K562 (cell line): Measurements from ENCODE around the gene OGDH. TPM values are rescaled to one million over a fixed set of nuclear protein-coding genes. Genes with fewer than 3 reads are reported as not detected.

ENCODE experiments used
- ATAC-seq: fragments of 200-7000 bp; cut with Tn5 transposase; 3 replicates; pipeline ENCODE4 v1.9.1; 2020; ENCODE audit warnings: moderate library complexity
- BruUV-seq: library from RNA; stranded (reverse); fragments of 400-500 nt; replicated peaks from 2 replicates; lab custom pipeline; 2021; lab: Mats Ljungman, UMichigan
- CTCF ChIA-PET: fragments of 300-600 bp; formaldehyde crosslinking; extraction: SDS; loops from one replicate; lab custom pipeline; 2021; ENCODE audit warnings: low intra/inter-chr PET ratio; lab: Yijun Ruan, JAX
- POLR2A ChIA-PET: fragments of 300-600, 350-650 bp; sonication (Branson Sonifier 250); formaldehyde crosslinking; extraction: SDS; loops from one replicate; lab custom pipeline; 2021; ENCODE audit warnings: antibody characterized with exemption, inconsistent platforms; lab: Yijun Ruan, JAX
- DNase-seq, 4 experiments: peaks; one replicate each; pipeline versions ENCODE4 v3.0.0 to v3.0.0-alpha.2; 2011 to 2018; ENCODE audit warnings: low spot score in 3 of 4, mixed read lengths in 3 of 4; ENCODE audit errors: extremely low read depth in 1 of 4
- FAIRE-seq: peaks from 2 replicates; lab custom pipeline; 2011; peaks lifted over from hg19 to GRCh38; lab: Jason Lieb, UNC
- H2AFZ ChIP-seq: 2 replicates; pipeline ENCODE4 v1.6.0; 2011; ENCODE audit warnings: low read depth, low read length, control low read depth, inconsistent platforms
- H3K27ac ChIP-seq: fragments of 200-600 bp; 3 replicates; pipeline ENCODE4 v1.8.0; 2011; ENCODE audit warnings: low read depth, mild to moderate bottlenecking, control low read depth, inconsistent platforms, low read length, moderate library complexity, mixed read lengths; ENCODE audit errors: extremely low read depth
- H3K27me3 ChIP-seq, 2 experiments: fragments of 300-600 bp in 1 of 2; 2 replicates in 1 of 2; 3 replicates in 1 of 2; pipeline versions ENCODE4 v1.6.0 to v1.8.0; 2011; ENCODE audit warnings: inconsistent platforms in 2 of 2, low read length in 2 of 2, mild to moderate bottlenecking in 1 of 2, mixed read lengths in 1 of 2, moderate library complexity in 1 of 2; ENCODE audit not compliant: control insufficient read depth in 2 of 2, insufficient read depth in 2 of 2
- H3K36me3 ChIP-seq: fragments of 300-600 bp; 3 replicates; pipeline ENCODE4 v1.8.0; 2011; ENCODE audit warnings: mild to moderate bottlenecking, low read length, inconsistent platforms; ENCODE audit not compliant: control insufficient read depth, insufficient read depth
- H3K4me1 ChIP-seq, 2 experiments: fragments of 200-600 bp in 1 of 2; replicated peaks in 1 of 2; 2 replicates in 1 of 2; 3 replicates in 1 of 2; pipeline versions ENCODE4 v1.5.1 to v1.8.0; 2011; ENCODE audit warnings: inconsistent platforms in 2 of 2, low read length in 2 of 2, mild to moderate bottlenecking in 1 of 2, mixed read lengths in 1 of 2, moderate library complexity in 1 of 2; ENCODE audit not compliant: control insufficient read depth in 2 of 2, insufficient read depth in 2 of 2
- H3K4me2 ChIP-seq: 2 replicates; pipeline ENCODE4 v1.6.1; 2011; ENCODE audit warnings: low read length, control low read depth, inconsistent platforms, mixed read lengths; ENCODE audit not compliant: insufficient read depth
- H3K4me3 ChIP-seq: fragments of 200-600 bp; sonication (generic), shearing (Covaris generic); 2 replicates; pipeline ENCODE4 v1.5.1; 2016; ENCODE audit warnings: control low read depth, inconsistent platforms
- H3K79me2 ChIP-seq: fragments of 200-600 bp; 3 replicates; pipeline ENCODE4 v1.8.0; 2011; ENCODE audit warnings: low read length, inconsistent platforms; ENCODE audit not compliant: control insufficient read depth, insufficient read depth
- H3K9ac ChIP-seq, 2 experiments: 2 replicates each; pipeline versions ENCODE4 v1.6.0 to v1.6.1; 2011; ENCODE audit warnings: low read depth in 2 of 2, low read length in 2 of 2, control low read depth in 1 of 2, inconsistent platforms in 1 of 2, mild to moderate bottlenecking in 1 of 2, mixed read lengths in 1 of 2; ENCODE audit not compliant: insufficient read depth in 1 of 2
- H3K9me1 ChIP-seq: one replicate; pipeline ENCODE4 v1.6.0; 2011; ENCODE audit warnings: inconsistent platforms, mild to moderate bottlenecking, low read length, moderate library complexity; ENCODE audit not compliant: control insufficient read depth, insufficient read depth
- H3K9me3 ChIP-seq: replicated peaks from 2 replicates; pipeline ENCODE4 v1.5.1; 2011; ENCODE audit warnings: low read depth, low read length, inconsistent platforms; ENCODE audit not compliant: control insufficient read depth, insufficient read depth
- H4K20me1 ChIP-seq: replicated peaks from 2 replicates; pipeline ENCODE4 v1.6.1; 2011; ENCODE audit warnings: low read length, inconsistent platforms, mixed read lengths; ENCODE audit not compliant: control insufficient read depth, insufficient read depth
- CREBBP ChIP-seq: IDR thresholded peaks from one replicate; pipeline ENCODE4 v1.6.1; 2012; ENCODE audit warnings: low read depth, mild to moderate bottlenecking, control low read depth, inconsistent platforms, low read length
- ETV1 ChIP-seq: fragments of 450-650 bp; conservative IDR thresholded peaks from 2 replicates; pipeline ENCODE4 v1.6.1; 2016; ENCODE audit warnings: missing genetic modification characterization, control low read depth, low read depth, missing compliant biosample characterization
- MIER1 ChIP-seq: fragments of 450-650 bp; IDR thresholded peaks from 2 replicates; pipeline ENCODE4 v1.6.1; 2016; ENCODE audit warnings: antibody characterized with exemption, mild to moderate bottlenecking, low read depth
- NFATC3 ChIP-seq: fragments of 450-650 bp; IDR thresholded peaks from 2 replicates; pipeline ENCODE4 v1.6.1; 2017; ENCODE audit warnings: mild to moderate bottlenecking
- PTBP1 ChIP-seq: fragments of 200-400 bp; formaldehyde crosslinking; IDR thresholded peaks from 2 replicates; pipeline ENCODE4 v1.6.1; 2017; ENCODE audit warnings: low read depth, low read length
- PTRF ChIP-seq: fragments of 450-650 bp; IDR thresholded peaks from 2 replicates; pipeline ENCODE4 v1.6.1; 2016; ENCODE audit warnings: mild to moderate bottlenecking, missing genetic modification characterization, missing compliant biosample characterization
- RBM25 ChIP-seq: fragments of 200-400 bp; formaldehyde crosslinking; IDR thresholded peaks from 2 replicates; pipeline ENCODE4 v1.6.1; 2018; ENCODE audit warnings: low read length, low read depth, moderate library complexity; ENCODE audit not compliant: severe bottlenecking
- TEAD1 ChIP-seq, 2 experiments: fragments of 450-650 bp in 1 of 2; sonication (generic) in 1 of 2; formaldehyde crosslinking; IDR thresholded peaks; 2 replicates each; pipeline versions ENCODE4 v1.4.0 to v1.8.0; 2020 to 2022; ENCODE audit warnings: mild to moderate bottlenecking in 2 of 2, missing genetic modification reagents in 1 of 2
- YBX1 ChIP-seq: fragments of 450-650 bp; IDR thresholded peaks from 2 replicates; pipeline ENCODE4 v1.7.1; 2016; ENCODE audit warnings: mild to moderate bottlenecking
- ZKSCAN1 ChIP-seq: fragments of 150-350 bp; IDR thresholded peaks from 2 replicates; pipeline ENCODE4 v1.6.1; 2016; ENCODE audit warnings: low read depth, low read length
- ZNF121 ChIP-seq: sonication (generic); formaldehyde crosslinking; conservative IDR thresholded peaks from 2 replicates; pipeline ENCODE4 v1.8.0; 2022; ENCODE audit warnings: missing genetic modification reagents
- ZNF146 ChIP-seq: IDR thresholded peaks from one replicate; pipeline ENCODE4 v1.6.1; 2018; ENCODE audit warnings: missing compliant biosample characterization; ENCODE audit not compliant: unreplicated experiment
- ZNF408 ChIP-seq: fragments of 250-450 bp; sonication (Bioruptor Pico); IDR thresholded peaks from 2 replicates; pipeline ENCODE4 v1.4.0; 2020; ENCODE audit warnings: low read depth, mild to moderate bottlenecking, moderate library complexity
- ZNF57 ChIP-seq: fragments of 450-650 bp; formaldehyde crosslinking; IDR thresholded peaks from 2 replicates; pipeline ENCODE4 v1.4.0; 2020; ENCODE audit warnings: mild to moderate bottlenecking, moderate library complexity
- WGBS: fragments of 100-300 bp; shearing (Covaris generic); methylation state at CpG from one replicate; pipeline ENCODE4 v1.1.6; 2016; ENCODE audit warnings: low coverage, mixed read lengths; ENCODE audit not compliant: insufficient coverage; ENCODE audit errors: missing lambda C conversion rate; 5-methylcytosine and 5-hydroxymethylcytosine counted together
- in situ Hi-C: fragments of 300-500 bp; cut with MboI; formaldehyde crosslinking; loops from 4 replicates; pipeline ENCODE4 v1.15.0; 2018; ENCODE audit warnings: inconsistent platforms, mixed read lengths
- intact Hi-C: fragments of 100-400 bp; cut with micrococcal nuclease; formaldehyde crosslinking; loops from 2 replicates; pipeline ENCODE4 v1.14.2; 2022
- polyA plus RNA-seq, 8 experiments: library from polyadenylated mRNA; depleted of rRNA in 4 of 8; stranded (reverse) in 5 of 8; unstranded in 3 of 8; fragments of >200 nt; fragmentation: Nextera tagmentation in 2 of 8; fragmentation: Illumina TruSeq in 1 of 8; extraction: Ambion mirVana in 2 of 8; extraction: Trizol in 1 of 8; gene quantifications; 2 replicates each; pipeline versions ENCODE4 v1.2.1 to v1.2.3, GENCODE V29; 2011 to 2014; ENCODE audit warnings: inconsistent platforms in 1 of 8, missing spikeins in 1 of 8
- total RNA-seq, 7 experiments: library from RNA; depleted of rRNA in 6 of 7; stranded (reverse); fragments of >200 nt in 6 of 7; fragmentation: Illumina TruSeq in 2 of 7; extraction: Trizol in 2 of 7; gene quantifications; 2 replicates each; pipeline versions ENCODE4 v1.2.1 to v1.2.3, GENCODE V29; 2011 to 2021; ENCODE audit warnings: low replicate concordance in 1 of 7

OGDH gene
- total and polyA plus RNA-seq, 9 of the 15 experiments (the other 6 are each of a cell fraction or from before 2014, with no cell fraction given) = 3.1 to 80.3 (median 23.5) TPM

GRCh38 chr7:44713680-44714335, 107.4 kb downstream of the OGDH start:
- Histone ChIP-seq H3K9me3 (no peaks in the 10 kb centered on the region), H3K4me2 (no peak overlapping the region), H3K27me3 (no peaks in the 10 kb centered on the region), H3K4me1 (peaks cover 8 to 12% of the 10 kb centered on the region in 2 experiments; a peak in 4 of 5 replicates), H3K27ac (no peak overlapping the region), H3K9me1 (peaks cover 3% of the 10 kb centered on the region), H3K79me2 (no peaks in the 10 kb centered on the region), H4K20me1 (no peaks in the 10 kb centered on the region), H3K4me3 (no peak overlapping the region), H2AFZ (no peak overlapping the region), H3K36me3 (peaks cover 8% of the 10 kb centered on the region; the same call in 1 of the 3 replicates), H3K9ac (no peak overlapping the region)
- intact Hi-C loops = no loop called here
- DNase-seq = peak in 2 of 4 experiments; percentile 3 to 4
- ChIA-PET CTCF (no interaction called here), POLR2A (interaction anchor here (0.6 to 0.7 kb wide), 2 partner anchors 58 to 85 kb away, joined by 3 read pairs; no protein-coding TSS in a partner anchor)
- TF ChIP-seq ZKSCAN1 (no peak), ZNF146 (CRISPR knock-in tag) (no peak), RBM25 (peak; percentile 38), PTBP1 (peak; percentile 95), MIER1 (peak; percentile 89), ZNF408 (CRISPR knock-in tag) (no peak), PTRF (tag) (no peak), ZNF121 (CRISPR knock-in tag) (peak; percentile 61), CREBBP (no peak), ZNF57 (CRISPR knock-in tag) (no peak), YBX1 (no peak), TEAD1 (CRISPR knock-in tag; IDR thresholded peaks at IDR 0.05) (no peak), ETV1 (tag) (no peak), NFATC3 (no peak)
- no TSS peak for BruUV-seq
- 26% methylated on average over 7 of the region's 7 CpGs for WGBS
- ATAC-seq = no peak
- in situ Hi-C loops = no loop called here
- FAIRE-seq = no peak
